ENCODE measurements around the gene SLC5A4.
"Not testable (repeated sequence)": the region's sequence is repeated elsewhere in the genome, so short reads cannot be mapped to it uniquely, and the experiment has no call there.

SLC5A4 gene

GRCh38 chr22:32255217-32255616, at the start of gene SLC5A4:
Gene SLC5A4 (minus strand): TSS chr22:32255347. CDS start chr22:32255329, 18 bp downstream.
- DNase-seq: no peak

GRCh38 chr22:32293921-32294320, 38.8 kb upstream of the SLC5A4 start:
- DNase-seq: not testable (repeated sequence)

- DNase-seq: no peak
Observed at GRCh38 chr22:32286290-32286840, 31.2 kb upstream of the SLC5A4 start.

GRCh38 chr22:32281072-32281471, 25.9 kb upstream of the SLC5A4 start:
- DNase-seq: peak; percentile 46

- DNase-seq: not testable (repeated sequence)
Observed at GRCh38 chr22:32275353-32275752, 20.2 kb upstream of the SLC5A4 start.

- DNase-seq: no peak
Observed at GRCh38 chr22:32271389-32271788, 16.2 kb upstream of the SLC5A4 start.

GRCh38 chr22:32270641-32271369, 15.7 kb upstream of the SLC5A4 start:
- no peak for DNase-seq

- DNase-seq: no peak
Observed at GRCh38 chr22:32269316-32269715, 14.2 kb upstream of the SLC5A4 start.

GRCh38 chr22:32267011-32267410, 11.9 kb upstream of the SLC5A4 start:
- DNase-seq: no peak

GRCh38 chr22:32265882-32266767, 11.0 kb upstream of the SLC5A4 start:
- DNase-seq: peak; percentile 52

- DNase-seq: not testable (repeated sequence)
Observed at GRCh38 chr22:32263678-32264077, 8.5 kb upstream of the SLC5A4 start.

GRCh38 chr22:32261306-32261705, 6.2 kb upstream of the SLC5A4 start:
- no peak for DNase-seq

GRCh38 chr22:32258791-32259190, 3.6 kb upstream of the SLC5A4 start:
- no peak for DNase-seq

- no peak for DNase-seq
Observed at GRCh38 chr22:32255726-32256125, 579 bp upstream of the SLC5A4 start.

GRCh38 chr22:32249231-32249630, 5.9 kb downstream of the SLC5A4 start:
- DNase-seq: no peak

- no peak for DNase-seq
Observed at GRCh38 chr22:32248276-32248675, 6.9 kb downstream of the SLC5A4 start.

GRCh38 chr22:32246166-32246565, 9.0 kb downstream of the SLC5A4 start:
- no peak for DNase-seq

- DNase-seq: no peak
Observed at GRCh38 chr22:32245042-32245441, 10.1 kb downstream of the SLC5A4 start.

GRCh38 chr22:32244547-32244946, 10.6 kb downstream of the SLC5A4 start:
- no peak for DNase-seq

- no peak for DNase-seq
Observed at GRCh38 chr22:32240461-32240860, 14.7 kb downstream of the SLC5A4 start.

GRCh38 chr22:32237906-32238305, 17.2 kb downstream of the SLC5A4 start:
- DNase-seq: no peak

- DNase-seq: no peak
Observed at GRCh38 chr22:32236970-32237369, 18.2 kb downstream of the SLC5A4 start.

GRCh38 chr22:32233091-32233490, 22.1 kb downstream of the SLC5A4 start:
- no peak for DNase-seq

Measured in left hindlimb (tissue), 1 donor.